GM12891 (cell line): ENCODE data around the gene TTC23.

Experiments
- PAX5 ChIP-seq: IDR thresholded peaks from 2 replicates; pipeline ENCODE4 v1.6.1; 2011; ENCODE audit warnings: low read length, moderate library complexity, mild to moderate bottlenecking; ENCODE audit not compliant: insufficient read depth, severe bottlenecking
- POLR2A ChIP-seq: IDR thresholded peaks from 2 replicates; pipeline ENCODE4 v1.6.1; 2011; ENCODE audit warnings: low read depth, low read length, control low read depth
- POLR2AphosphoS5 ChIP-seq: IDR thresholded peaks from 2 replicates; pipeline ENCODE4 v1.6.1; 2011; ENCODE audit warnings: low read depth, low read length, control low read depth
- POU2F2 ChIP-seq: IDR thresholded peaks from 2 replicates; pipeline ENCODE4 v1.6.1; 2011; ENCODE audit warnings: low read depth, mild to moderate bottlenecking, control low read depth, low read length, moderate library complexity
- TAF1 ChIP-seq: IDR thresholded peaks from 2 replicates; pipeline ENCODE4 v1.6.1; 2011; ENCODE audit warnings: low read depth, low read length, control low read depth

GRCh38 chr15:99211926-99212325, 37.5 kb downstream of the TTC23 start:
- TF ChIP-seq POU2F2: no peak
- no peak for TF ChIP-seq POLR2A
- no peak for TF ChIP-seq PAX5
- no peak for TF ChIP-seq POLR2AphosphoS5
- TF ChIP-seq TAF1: no peak
